Endodermal cell (in vitro differentiated cells): ENCODE data around the gene PNMT. TPM values are rescaled to one million over a fixed set of nuclear protein-coding genes. Genes with fewer than 3 reads are reported as not detected.

Experiments used
- DNase-seq: peaks from one replicate; pipeline ENCODE4 v3.0.0-alpha.2; 2017
- H3K27ac ChIP-seq: 2 replicates; pipeline ENCODE4 v1.5.1; 2013; ENCODE audit warnings: mild to moderate bottlenecking, low read depth, low read length, moderate library complexity
- H3K27me3 ChIP-seq: 2 replicates; pipeline ENCODE4 v1.6.1; 2013; ENCODE audit warnings: mild to moderate bottlenecking, low read length, moderate library complexity; ENCODE audit not compliant: insufficient read depth, control insufficient read depth, poor library complexity, severe bottlenecking
- H3K36me3 ChIP-seq: 2 replicates; pipeline ENCODE4 v1.7.0; 2013; ENCODE audit warnings: mild to moderate bottlenecking, low read length, moderate library complexity; ENCODE audit not compliant: control insufficient read depth, insufficient read depth
- H3K4me1 ChIP-seq: one replicate; pipeline ENCODE4 v1.7.0; 2013; ENCODE audit warnings: low read length; ENCODE audit not compliant: control insufficient read depth, insufficient read depth
- H3K4me3 ChIP-seq: 2 replicates; pipeline ENCODE4 v1.5.1; 2013; ENCODE audit warnings: mild to moderate bottlenecking, low read length, moderate library complexity
- H3K9ac ChIP-seq: 2 replicates; pipeline ENCODE4 v1.6.1; 2013; ENCODE audit warnings: mild to moderate bottlenecking, low read length, moderate library complexity; ENCODE audit not compliant: poor library complexity, severe bottlenecking; ENCODE audit errors: extremely low read depth
- H3K9me3 ChIP-seq: 2 replicates; pipeline ENCODE4 v1.6.1; 2013; ENCODE audit warnings: mild to moderate bottlenecking, low read length, moderate library complexity; ENCODE audit not compliant: control insufficient read depth
- H3K27ac Mint-ChIP-seq: 2 replicates; pipeline ENCODE4 v1.8.0; 2020; ENCODE audit warnings: mixed read lengths
- H3K27me3 Mint-ChIP-seq: 2 replicates; pipeline ENCODE4 v1.8.0; 2021; ENCODE audit warnings: mild to moderate bottlenecking, mixed read lengths; ENCODE audit not compliant: insufficient read depth
- H3K36me3 Mint-ChIP-seq: 2 replicates; pipeline ENCODE4 v1.8.0; 2020; ENCODE audit warnings: low read depth, mixed read lengths
- H3K4me1 Mint-ChIP-seq: 2 replicates; pipeline ENCODE4 v1.8.0; 2020; ENCODE audit warnings: mixed read lengths
- H3K4me3 Mint-ChIP-seq: 2 replicates; pipeline ENCODE4 v1.8.0; 2020; ENCODE audit warnings: mild to moderate bottlenecking, moderate library complexity, mixed read lengths
- H3K9me3 Mint-ChIP-seq: 2 replicates; pipeline ENCODE4 v1.8.0; 2020; ENCODE audit warnings: mild to moderate bottlenecking, mixed read lengths
- CTCF ChIP-seq: fragments of 200-600 bp; sonication (generic); conservative IDR thresholded peaks from 2 replicates; pipeline ENCODE4 v1.5.0; 2021; ENCODE audit warnings: antibody characterized with exemption, mild to moderate bottlenecking
- WGBS, 2 experiments: methylation state at CpG; one replicate each; pipeline versions ENCODE4 v1.1.5 to v1.1.7; 2013; ENCODE audit warnings: missing lambda C conversion rate in 2 of 2, mixed read lengths in 1 of 2; ENCODE audit not compliant: insufficient coverage in 1 of 2, insufficient read length in 1 of 2; 5-methylcytosine and 5-hydroxymethylcytosine counted together
- total RNA-seq, 2 donors: library from RNA; stranded (reverse); fragmentation: NEBNext Ultra II Directional in 1 of 2; extraction: Animal tissue kit (Norgen Biotek cat#: 25700) in 1 of 2; gene quantifications; 2 replicates in 1 of 2; 3 replicates in 1 of 2; pipeline ENCODE4 v1.2.1, GENCODE V29; 2021

The PNMT gene
- total RNA-seq, 2 donors from 2014 or later, result 0.55 to 1.0 TPM

- Histone ChIP-seq H3K27me3 (no peaks in the 10 kb centered on the region), H3K9me3 (no peaks in the 10 kb centered on the region), H3K9ac (no peak overlapping the region), H3K27ac (peak overlapping the region; percentile 93), H3K4me1 (peaks cover 16% of the 10 kb centered on the region), H3K36me3 (peaks cover 4% of the 10 kb centered on the region), H3K4me3 (no peak overlapping the region)
- H3K27me3 Mint-ChIP-seq, result no peaks in the 10 kb centered on the region
- peak; percentile 97 for TF ChIP-seq CTCF
- H3K36me3 Mint-ChIP-seq, result peaks cover 17% of the 10 kb centered on the region
- peak overlapping the region; percentile 27 for H3K4me3 Mint-ChIP-seq
- H3K4me1 Mint-ChIP-seq, result peaks cover 24% of the 10 kb centered on the region
- peak; percentile 98 for DNase-seq
- H3K9me3 Mint-ChIP-seq, result no peaks in the 10 kb centered on the region
- 62 to 80% methylated on average over 10 to 14 of the region's 14 CpGs for WGBS, 2 experiments
- H3K27ac Mint-ChIP-seq, result peak overlapping the region; percentile 91
Measured at GRCh38 chr17:39653662-39654331, 14.5 kb upstream of the PNMT start.

- Mint-ChIP-seq H3K4me3 (no peak overlapping the region), H3K27me3 (no peaks in the 10 kb centered on the region), H3K27ac (no peak overlapping the region), H3K4me1 (peaks cover 24% of the 10 kb centered on the region), H3K9me3 (no peaks in the 10 kb centered on the region), H3K36me3 (peaks cover 17% of the 10 kb centered on the region)
- WGBS, 2 experiments, result 92 to 100% methylated on average over 1 to 2 of the region's 2 CpGs
- TF ChIP-seq CTCF, result no peak
- H3K4me1 ChIP-seq, result peaks cover 16% of the 10 kb centered on the region
- no peaks in the 10 kb centered on the region for H3K9me3 ChIP-seq
- H3K4me3 ChIP-seq, result no peak overlapping the region
- no peak overlapping the region for H3K9ac ChIP-seq
- H3K27me3 ChIP-seq, result no peaks in the 10 kb centered on the region
- no peak for DNase-seq
- no peak overlapping the region for H3K27ac ChIP-seq
- H3K36me3 ChIP-seq, result peaks cover 5% of the 10 kb centered on the region
Measured at GRCh38 chr17:39655105-39655504, 13.1 kb upstream of the PNMT start.

GRCh38 chr17:39658346-39658745, 9.9 kb upstream of the PNMT start:
- Histone ChIP-seq H3K4me1 (peaks cover 2% of the 10 kb centered on the region), H3K27me3 (no peaks in the 10 kb centered on the region), H3K27ac (no peak overlapping the region), H3K9ac (no peak overlapping the region), H3K9me3 (no peaks in the 10 kb centered on the region), H3K36me3 (peaks cover 11% of the 10 kb centered on the region), H3K4me3 (no peak overlapping the region)
- Mint-ChIP-seq H3K27ac (no peak overlapping the region), H3K36me3 (peaks cover 26% of the 10 kb centered on the region), H3K4me1 (peaks cover 9% of the 10 kb centered on the region), H3K4me3 (no peak overlapping the region), H3K27me3 (no peaks in the 10 kb centered on the region), H3K9me3 (no peaks in the 10 kb centered on the region)
- WGBS, 2 experiments, result 93 to 97% methylated on average over 8 to 11 of the region's 11 CpGs
- no peak for DNase-seq
- no peak for TF ChIP-seq CTCF
